A673 (cell line): ENCODE measurements around the gene ATXN2. TPM values are rescaled to one million over a fixed set of nuclear protein-coding genes. Genes with fewer than 3 reads are reported as not detected.

Experiments used
- BruUV-seq: library from RNA; stranded (reverse); fragments of 400-500 nt; replicated peaks from 2 replicates; lab custom pipeline; 2021; lab: Mats Ljungman, UMichigan
- CTCF ChIA-PET: fragments of 300-600 bp; sonication (Branson Sonifier 250); formaldehyde crosslinking; loops from one replicate; lab custom pipeline; 2022; ENCODE audit warnings: antibody characterized with exemption; lab: Charles Lee
- POLR2A ChIA-PET: fragments of 300-600 bp; sonication (Branson Sonifier 250); formaldehyde crosslinking; loops from one replicate; lab custom pipeline; 2022; ENCODE audit warnings: antibody characterized with exemption; ENCODE audit not compliant: low non-redundant PET; lab: Charles Lee
- DNase-seq: peaks from one replicate; pipeline ENCODE4 v3.0.0-alpha.2; 2015; ENCODE audit warnings: low spot score
- H3K27ac ChIP-seq: fragments of 200-600 bp; sonication (generic); 2 replicates; pipeline ENCODE4 v1.5.1; 2016; ENCODE audit warnings: mixed run types, low read depth, mild to moderate bottlenecking, mixed read lengths, antibody characterized with exemption, low read length; ENCODE audit not compliant: poor library complexity, severe bottlenecking
- H3K27me3 ChIP-seq: fragments of 200-600 bp; sonication (generic); replicated peaks from 2 replicates; pipeline ENCODE4 v1.6.1; 2017; ENCODE audit warnings: mixed run types, low read depth, mild to moderate bottlenecking, mixed read lengths, antibody characterized with exemption, low read length; ENCODE audit not compliant: insufficient read depth, poor library complexity
- H3K36me3 ChIP-seq: fragments of 200-600 bp; sonication (generic); 2 replicates; pipeline ENCODE4 v1.6.1; 2016; ENCODE audit warnings: mixed run types, mild to moderate bottlenecking, mixed read lengths, antibody characterized with exemption, low read length; ENCODE audit not compliant: insufficient read depth, poor library complexity, severe bottlenecking
- H3K4me1 ChIP-seq: fragments of 200-600 bp; sonication (generic); 2 replicates; pipeline ENCODE4 v1.6.1; 2017; ENCODE audit warnings: mixed run types, mild to moderate bottlenecking, mixed read lengths, antibody characterized with exemption, low read length; ENCODE audit not compliant: insufficient read depth, poor library complexity, severe bottlenecking
- H3K4me3 ChIP-seq: fragments of 200-600 bp; sonication (generic); 2 replicates; pipeline ENCODE4 v1.5.1; 2016; ENCODE audit warnings: low read depth, mixed run types, mild to moderate bottlenecking, mixed read lengths, low read length; ENCODE audit not compliant: poor library complexity, severe bottlenecking
- H3K9me3 ChIP-seq: fragments of 200-600 bp; sonication (generic); 2 replicates; pipeline ENCODE4 v1.6.1; 2016; ENCODE audit warnings: mixed run types, low read depth, mild to moderate bottlenecking, mixed read lengths, antibody characterized with exemption, low read length; ENCODE audit not compliant: poor library complexity, severe bottlenecking
- CTCF ChIP-seq: fragments of 300-800, 200-600 bp; sonication (generic); conservative IDR thresholded peaks from 2 replicates; pipeline ENCODE4 v1.5.1; 2017; ENCODE audit warnings: low read depth, mild to moderate bottlenecking, antibody characterized with exemption, low read length, moderate library complexity, mixed read lengths
- EZH2 ChIP-seq: fragments of 200-600 bp; sonication (generic); IDR thresholded peaks from 2 replicates; pipeline ENCODE4 v1.6.1; 2017; ENCODE audit warnings: borderline replicate concordance, low read depth, mild to moderate bottlenecking, mixed read lengths, antibody characterized with exemption, low read length; ENCODE audit not compliant: poor library complexity, severe bottlenecking
- intact Hi-C: fragments of 100-400 bp; cut with micrococcal nuclease; formaldehyde crosslinking; loops from one replicate; pipeline ENCODE4 v1.10.0; 2022; ENCODE audit not compliant: unreplicated experiment
- total RNA-seq: library from RNA; stranded (reverse); gene quantifications from 2 replicates; pipeline ENCODE4 v1.2.3, GENCODE V29; 2021

The ATXN2 gene
- total RNA-seq, 1 experiment from 2014 or later, result 94.4 TPM

GRCh38 chr12:111574797-111575443 is 24.2 kb downstream of the ATXN2 start:
- Histone ChIP-seq H3K36me3 (no peaks in the 10 kb centered on the region), H3K27ac (no peak overlapping the region), H3K27me3 (no peaks in the 10 kb centered on the region), H3K9me3 (no peaks in the 10 kb centered on the region), H3K4me1 (peaks cover 19% of the 10 kb centered on the region), H3K4me3 (no peak overlapping the region)
- CTCF ChIA-PET, result interaction anchor here (0.6 kb wide), 1 partner anchor 42 kb away, joined by 7 read pairs; no protein-coding TSS in a partner anchor
- POLR2A ChIA-PET, result no interaction called here
- intact Hi-C loops, result no loop called here
- TF ChIP-seq CTCF (no peak), EZH2 (no peak)
- no TSS peak for BruUV-seq
- no peak for DNase-seq

GRCh38 chr12:111573476-111573875 is 25.6 kb downstream of the ATXN2 start:
- Histone ChIP-seq H3K4me1 (peaks cover 22% of the 10 kb centered on the region), H3K27me3 (no peaks in the 10 kb centered on the region), H3K36me3 (no peaks in the 10 kb centered on the region), H3K27ac (no peak overlapping the region), H3K9me3 (no peaks in the 10 kb centered on the region), H3K4me3 (no peak overlapping the region)
- CTCF ChIA-PET, result no interaction called here
- no peak for DNase-seq
- BruUV-seq, result no TSS peak
- TF ChIP-seq EZH2 (no peak), CTCF (no peak)
- intact Hi-C loops, result no loop called here
- POLR2A ChIA-PET, result no interaction called here

GRCh38 chr12:111570084-111570961 is 28.8 kb downstream of the ATXN2 start:
- Histone ChIP-seq H3K4me3 (no peak overlapping the region), H3K9me3 (no peaks in the 10 kb centered on the region), H3K27ac (peak overlapping the region; percentile 51), H3K36me3 (no peaks in the 10 kb centered on the region), H3K4me1 (peaks cover 22% of the 10 kb centered on the region), H3K27me3 (no peaks in the 10 kb centered on the region)
- TF ChIP-seq CTCF, result no peak
- no peak for TF ChIP-seq EZH2
- DNase-seq, result peak; percentile 50
- intact Hi-C loops, result no loop called here
- CTCF ChIA-PET, result no interaction called here
- no TSS peak for BruUV-seq
- POLR2A ChIA-PET, result no interaction called here
